T47D (cell line): ENCODE data around the gene CWF19L2.
"Not testable (repeated sequence)": the region's sequence is repeated elsewhere in the genome, so short reads cannot be mapped to it uniquely, and the experiment has no call there.

ENCODE experiments used
- DNase-seq, 2 experiments: peaks; one replicate each; pipeline versions ENCODE4 v3.0.0 to v3.0.0-alpha.2; 2011 to 2012; ENCODE audit warnings: low read depth in 1 of 2, low spot score in 1 of 2
- JUND ChIP-seq: IDR thresholded peaks from 2 replicates; pipeline ENCODE4 v1.6.1; 2012; ENCODE audit warnings: low read depth
- in situ Hi-C: cut with HindIII; loops from 2 replicates; pipeline ENCODE4 v1.10.0; 2016; ENCODE audit warnings: low sequenced_read_pairs, low pct_unique_long_range_greater_than_20kb

The CWF19L2 gene

GRCh38 chr11:107457558-107458271 is at the start of gene CWF19L2:
Gene CWF19L2 (minus strand): TSS chr11:107457825. CDS start chr11:107457816, 9 bp downstream.
- DNase-seq = peak; percentile 82 to 98
- in situ Hi-C loops = no loop called here
- TF ChIP-seq JUND = no peak

GRCh38 chr11:107505647-107506225 is 48.1 kb upstream of the CWF19L2 start:
- DNase-seq = no peak
- in situ Hi-C loops = no loop called here
- TF ChIP-seq JUND = no peak

GRCh38 chr11:107504981-107505380 is 47.4 kb upstream of the CWF19L2 start:
- no peak for TF ChIP-seq JUND
- in situ Hi-C loops = no loop called here
- DNase-seq = no peak

GRCh38 chr11:107501713-107502112 is 44.1 kb upstream of the CWF19L2 start:
- no peak for TF ChIP-seq JUND
- in situ Hi-C loops = no loop called here

GRCh38 chr11:107497371-107497770 is 39.7 kb upstream of the CWF19L2 start:
- DNase-seq, in situ Hi-C loops: not testable (repeated sequence)

More at GRCh38 chr11:107501713-107502112, 44.1 kb upstream of the CWF19L2 start:
- no peak for DNase-seq

- TF ChIP-seq JUND = no peak
- in situ Hi-C loops = no loop called here
- peak in 1 of 2 experiments; percentile 31 for DNase-seq
Observed at GRCh38 chr11:107496011-107496410, 38.4 kb upstream of the CWF19L2 start.

- in situ Hi-C loops = no loop called here
- no peak for TF ChIP-seq JUND
- DNase-seq = peak; percentile 15 to 66
Observed at GRCh38 chr11:107494055-107494454, 36.4 kb upstream of the CWF19L2 start.

GRCh38 chr11:107493117-107493516 is 35.5 kb upstream of the CWF19L2 start:
- in situ Hi-C loops = no loop called here
- no peak for DNase-seq
- no peak for TF ChIP-seq JUND

GRCh38 chr11:107490836-107491235 is 33.2 kb upstream of the CWF19L2 start:
- in situ Hi-C loops = no loop called here
- TF ChIP-seq JUND = no peak
- DNase-seq = no peak

- DNase-seq = no peak
- no peak for TF ChIP-seq JUND
- in situ Hi-C loops = no loop called here
Observed at GRCh38 chr11:107482234-107482633, 24.6 kb upstream of the CWF19L2 start.

- no peak for DNase-seq
- TF ChIP-seq JUND = no peak
- in situ Hi-C loops = no loop called here
Observed at GRCh38 chr11:107478922-107479321, 21.3 kb upstream of the CWF19L2 start.

- DNase-seq = no peak
- in situ Hi-C loops = no loop called here
- no peak for TF ChIP-seq JUND
Observed at GRCh38 chr11:107477820-107478219, 20.2 kb upstream of the CWF19L2 start.

- TF ChIP-seq JUND = no peak
- in situ Hi-C loops = no loop called here
- DNase-seq = no peak
Observed at GRCh38 chr11:107473792-107474191, 16.2 kb upstream of the CWF19L2 start.
